ENCODE results near the gene TUT1.

TUT1 gene

DNA sequence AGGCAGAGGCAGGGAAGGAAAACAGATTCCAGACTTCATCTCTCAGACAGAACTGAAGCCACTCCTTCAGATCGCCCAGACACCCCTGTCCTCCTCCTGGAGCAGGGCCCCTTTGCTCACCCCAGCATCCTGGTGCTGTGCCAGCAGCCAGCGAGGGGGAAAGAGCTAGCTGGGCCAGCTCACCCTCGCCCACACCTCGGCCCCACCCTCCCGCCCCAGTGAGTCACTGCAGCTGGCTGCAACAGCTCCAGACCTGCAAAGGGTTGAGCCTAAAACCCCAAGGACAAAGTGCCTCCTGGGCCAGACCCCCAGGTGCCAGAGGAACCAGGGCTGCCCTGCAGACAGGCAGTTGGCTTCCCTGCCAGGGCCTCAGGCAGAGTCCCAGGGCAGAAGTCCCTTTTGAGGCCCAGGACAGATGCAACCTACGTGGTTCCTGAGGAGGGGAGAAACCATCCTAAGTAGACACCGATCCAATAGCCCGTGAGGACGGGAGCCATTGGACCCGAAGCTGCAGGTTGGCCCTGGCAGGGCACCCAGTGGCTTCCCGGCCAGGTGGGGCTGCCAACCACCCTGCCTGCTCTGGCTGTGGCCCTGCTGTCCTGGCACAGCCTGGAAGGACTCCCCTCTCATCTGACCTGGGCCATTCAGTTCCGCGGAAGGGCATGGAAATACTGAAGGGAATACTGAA lies 51.9 kb downstream of the TUT1 start:
- peak; percentile 83 for DNase-seq

DNA sequence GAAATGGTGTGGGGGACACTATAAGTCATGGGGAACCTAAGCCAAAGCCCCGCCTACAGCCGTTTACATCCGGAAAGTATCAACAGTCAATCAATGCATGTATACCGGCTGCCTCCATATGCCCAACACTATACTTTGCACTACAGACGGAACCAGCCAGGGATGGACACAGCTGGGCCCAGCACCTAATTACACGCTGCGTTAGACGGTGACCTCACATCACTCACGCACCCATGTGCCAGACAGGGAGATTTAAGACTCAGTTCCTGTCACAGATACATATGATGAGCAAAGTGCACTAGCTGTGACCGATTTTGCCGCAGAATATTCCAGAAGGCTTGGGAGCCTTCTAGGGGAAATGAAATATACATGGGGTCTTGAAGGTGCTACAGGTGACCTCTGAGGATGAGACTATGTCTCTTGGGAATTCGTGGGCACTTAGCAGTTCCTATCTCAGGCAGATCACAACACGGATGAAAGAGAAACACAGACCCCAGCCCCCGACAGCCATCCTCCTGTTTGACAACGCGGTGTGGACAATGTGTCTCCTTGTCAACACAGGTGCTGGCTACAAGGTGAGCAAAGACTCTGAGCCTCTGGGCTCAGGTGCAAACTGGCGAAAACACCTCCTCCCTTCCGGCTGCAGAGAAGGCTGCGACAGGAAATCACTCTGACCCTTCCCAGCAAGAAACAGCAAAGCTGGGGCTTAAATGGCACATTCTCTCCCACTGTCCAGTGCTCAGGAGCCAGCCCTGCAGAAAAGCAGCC lies 52.7 kb downstream of the TUT1 start:
- no peak for DNase-seq

DNA sequence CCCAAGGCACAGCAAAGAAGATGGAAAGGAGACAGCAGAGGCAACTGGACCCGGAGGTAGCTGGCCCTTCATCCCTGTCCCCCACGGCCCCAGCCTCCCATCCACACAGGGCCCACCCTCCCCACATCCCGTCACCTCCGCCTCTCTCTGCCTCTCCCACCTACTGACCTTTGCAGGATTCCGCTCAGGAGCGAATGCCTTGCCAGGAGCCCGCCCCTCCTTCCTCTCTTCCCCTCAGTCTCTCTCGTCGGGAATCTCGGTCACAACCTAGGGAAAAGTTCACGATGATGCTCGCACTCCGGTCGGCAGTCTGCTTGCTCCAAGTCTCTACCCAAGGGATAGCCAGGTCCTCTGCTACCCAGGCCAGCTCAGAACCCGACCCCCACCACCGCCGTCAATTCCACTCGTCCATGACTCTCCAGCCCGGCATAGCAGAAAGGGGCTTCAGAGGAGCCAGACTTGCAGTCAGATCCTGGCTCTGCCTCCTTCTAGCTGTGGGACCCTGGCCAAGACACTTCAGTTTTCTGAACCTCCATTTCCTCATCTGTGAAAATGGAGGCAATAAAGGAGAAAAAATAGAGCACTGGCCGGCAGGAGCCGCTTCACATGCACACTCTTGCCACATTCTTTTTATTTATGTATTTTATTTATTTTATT lies 54.9 kb downstream of the TUT1 start:
- DNase-seq, result no peak

DNA sequence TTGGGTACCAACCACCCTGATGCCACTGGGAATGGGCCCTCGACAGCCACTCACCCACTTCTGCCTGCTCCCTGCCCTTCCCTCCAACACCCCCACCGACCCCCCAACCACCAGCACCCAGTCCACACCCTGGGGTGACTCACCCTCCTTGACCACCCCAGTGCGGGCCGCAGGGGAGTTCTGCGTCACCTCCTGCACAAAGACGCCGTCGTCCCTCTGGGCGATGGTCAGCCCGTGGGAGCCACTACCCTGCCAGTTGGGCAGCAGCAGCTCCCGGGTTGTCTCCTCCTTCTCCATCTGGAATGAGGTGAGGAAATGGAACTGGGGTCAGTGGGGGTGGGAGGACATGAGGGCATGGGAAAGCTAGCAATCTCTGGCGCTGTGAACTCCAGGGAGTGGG lies 55.5 kb downstream of the TUT1 start:
- no peak for DNase-seq

DNA sequence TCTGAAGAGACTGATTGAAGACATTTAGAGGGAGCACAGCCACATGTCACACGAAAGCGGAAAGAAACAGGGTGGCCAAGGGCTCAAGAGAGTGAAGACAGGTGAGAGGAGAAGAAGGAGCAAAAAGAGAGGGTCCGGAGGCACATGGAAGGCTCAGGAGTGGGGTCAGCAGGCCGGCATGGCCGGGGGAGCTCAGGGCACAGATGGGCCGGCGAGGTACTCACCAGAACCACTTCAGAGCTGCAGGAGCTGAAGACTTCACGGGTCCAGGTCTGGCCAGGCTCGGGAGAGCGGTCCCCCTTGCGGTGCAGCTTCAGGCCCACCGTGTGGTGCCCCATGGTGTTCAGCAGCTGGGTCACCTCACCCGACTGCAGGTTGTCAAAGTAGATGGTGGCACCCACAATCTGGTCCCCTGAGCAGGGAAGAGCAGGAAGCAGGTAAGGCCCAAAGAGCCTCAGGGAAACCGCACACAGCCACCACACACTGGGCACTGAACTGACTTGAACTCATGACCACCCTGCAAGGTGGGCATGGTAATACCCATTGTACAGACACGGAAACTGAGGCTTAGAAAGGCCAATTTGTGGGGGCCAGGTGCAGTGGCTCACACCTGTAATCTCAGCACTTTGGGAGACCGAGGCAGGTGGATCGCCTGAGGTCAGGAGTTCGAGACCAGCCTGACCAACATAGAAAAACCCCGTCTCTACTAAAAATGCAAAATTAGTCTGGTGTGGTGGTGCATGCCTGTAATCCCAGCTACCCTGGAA lies 56.4 kb downstream of the TUT1 start:
- no peak for DNase-seq

DNA sequence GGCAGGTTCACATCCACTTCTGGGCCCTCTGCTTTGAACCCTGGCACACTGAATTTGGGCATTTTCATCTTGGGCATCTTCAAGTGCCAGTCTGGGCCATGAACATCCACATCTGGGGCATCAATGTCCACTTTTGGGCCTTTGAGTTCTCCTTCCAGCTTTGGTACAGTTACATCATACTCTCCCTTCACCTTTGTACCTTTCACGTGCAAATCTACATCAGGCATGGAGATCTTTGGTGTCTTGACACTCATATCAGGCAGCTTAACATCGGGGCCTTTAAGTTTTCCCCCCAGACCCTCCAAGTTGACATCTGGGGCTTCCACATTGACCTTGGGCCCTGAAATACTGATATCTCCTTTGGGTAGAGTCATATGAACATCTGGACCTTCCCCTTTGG lies 59.2 kb downstream of the TUT1 start:
- DNase-seq, result no peak
